Measurements from ENCODE around the gene MIPEP.

DNA sequence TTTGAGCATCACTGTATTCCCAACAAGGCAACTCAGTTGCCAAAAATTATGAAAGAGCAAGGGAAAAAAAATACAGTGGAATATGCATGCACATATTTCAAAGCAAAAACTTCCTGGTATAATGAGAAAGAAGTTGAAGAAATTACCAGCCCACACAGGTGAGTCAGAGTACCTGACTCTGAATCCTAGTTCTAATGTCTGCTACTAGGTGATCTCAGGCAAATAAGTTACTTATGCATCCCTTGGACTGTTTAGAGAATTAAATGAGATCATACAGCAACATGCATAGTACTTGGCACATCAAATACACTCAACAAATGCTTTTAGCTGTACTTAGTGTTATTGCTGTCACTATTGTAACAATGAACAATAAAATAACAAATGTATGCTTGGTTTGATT is 144.9 kb downstream of the MIPEP start:
- TF ChIP-seq, protein P1, sequence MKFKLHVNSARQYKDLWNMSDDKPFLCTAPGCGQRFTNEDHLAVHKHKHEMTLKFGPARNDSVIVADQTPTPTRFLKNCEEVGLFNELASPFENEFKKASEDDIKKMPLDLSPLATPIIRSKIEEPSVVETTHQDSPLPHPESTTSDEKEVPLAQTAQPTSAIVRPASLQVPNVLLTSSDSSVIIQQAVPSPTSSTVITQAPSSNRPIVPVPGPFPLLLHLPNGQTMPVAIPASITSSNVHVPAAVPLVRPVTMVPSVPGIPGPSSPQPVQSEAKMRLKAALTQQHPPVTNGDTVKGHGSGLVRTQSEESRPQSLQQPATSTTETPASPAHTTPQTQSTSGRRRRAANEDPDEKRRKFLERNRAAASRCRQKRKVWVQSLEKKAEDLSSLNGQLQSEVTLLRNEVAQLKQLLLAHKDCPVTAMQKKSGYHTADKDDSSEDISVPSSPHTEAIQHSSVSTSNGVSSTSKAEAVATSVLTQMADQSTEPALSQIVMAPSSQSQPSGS (tag by site-specific recombination; IDR thresholded peaks at IDR 0.05; ENCODE audit: low read depth) = no peak
- no peak for TF ChIP-seq ZNF311 (tag by site-specific recombination; IDR thresholded peaks at IDR 0.05; ENCODE audit: borderline replicate concordance)

All from HEK293 (cell line).